C4-2B (cell line): ENCODE results near the gene CDC73.
"Not testable (repeated sequence)": the region's sequence is repeated elsewhere in the genome, so short reads cannot be mapped to it uniquely, and the experiment has no call there.

Source experiments
- H3K27ac ChIP-seq: fragments of 450-650 bp; 2 replicates; pipeline ENCODE4 v1.5.1; 2017
- ZFX ChIP-seq: fragments of 450-650 bp; IDR thresholded peaks from 2 replicates; pipeline ENCODE4 v1.6.1; 2017
- TF ChIP-seq, protein P1 (sequence below): fragments of 450-650 bp; conservative IDR thresholded peaks from 2 replicates; pipeline ENCODE4 v1.5.1; 2017; ENCODE audit warnings: mild to moderate bottlenecking

CDC73 gene

DNA sequence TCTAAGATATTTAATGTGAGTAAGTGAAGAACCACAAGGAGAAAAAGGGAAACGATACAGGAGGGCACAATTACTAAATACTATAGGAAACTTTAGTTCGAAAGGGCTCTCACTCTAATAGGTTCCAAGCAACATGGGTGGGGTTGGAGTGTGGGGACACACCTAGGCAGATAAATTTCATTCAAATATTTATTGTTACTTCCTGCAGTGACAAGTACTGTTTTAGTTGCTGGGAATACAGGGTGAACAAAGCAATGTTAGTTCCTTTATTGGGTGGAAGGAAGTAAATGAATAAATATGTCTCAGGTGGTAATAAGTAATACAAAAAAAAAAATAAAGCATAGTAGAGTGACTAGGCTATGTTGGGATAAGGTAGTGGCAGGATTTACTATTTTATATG, 137.8 kb downstream of the CDC73 start:
- H3K27ac ChIP-seq: no peak overlapping the region
- TF ChIP-seq, protein P1, sequence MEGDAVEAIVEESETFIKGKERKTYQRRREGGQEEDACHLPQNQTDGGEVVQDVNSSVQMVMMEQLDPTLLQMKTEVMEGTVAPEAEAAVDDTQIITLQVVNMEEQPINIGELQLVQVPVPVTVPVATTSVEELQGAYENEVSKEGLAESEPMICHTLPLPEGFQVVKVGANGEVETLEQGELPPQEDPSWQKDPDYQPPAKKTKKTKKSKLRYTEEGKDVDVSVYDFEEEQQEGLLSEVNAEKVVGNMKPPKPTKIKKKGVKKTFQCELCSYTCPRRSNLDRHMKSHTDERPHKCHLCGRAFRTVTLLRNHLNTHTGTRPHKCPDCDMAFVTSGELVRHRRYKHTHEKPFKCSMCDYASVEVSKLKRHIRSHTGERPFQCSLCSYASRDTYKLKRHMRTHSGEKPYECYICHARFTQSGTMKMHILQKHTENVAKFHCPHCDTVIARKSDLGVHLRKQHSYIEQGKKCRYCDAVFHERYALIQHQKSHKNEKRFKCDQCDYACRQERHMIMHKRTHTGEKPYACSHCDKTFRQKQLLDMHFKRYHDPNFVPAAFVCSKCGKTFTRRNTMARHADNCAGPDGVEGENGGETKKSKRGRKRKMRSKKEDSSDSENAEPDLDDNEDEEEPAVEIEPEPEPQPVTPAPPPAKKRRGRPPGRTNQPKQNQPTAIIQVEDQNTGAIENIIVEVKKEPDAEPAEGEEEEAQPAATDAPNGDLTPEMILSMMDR: no peak

DNA sequence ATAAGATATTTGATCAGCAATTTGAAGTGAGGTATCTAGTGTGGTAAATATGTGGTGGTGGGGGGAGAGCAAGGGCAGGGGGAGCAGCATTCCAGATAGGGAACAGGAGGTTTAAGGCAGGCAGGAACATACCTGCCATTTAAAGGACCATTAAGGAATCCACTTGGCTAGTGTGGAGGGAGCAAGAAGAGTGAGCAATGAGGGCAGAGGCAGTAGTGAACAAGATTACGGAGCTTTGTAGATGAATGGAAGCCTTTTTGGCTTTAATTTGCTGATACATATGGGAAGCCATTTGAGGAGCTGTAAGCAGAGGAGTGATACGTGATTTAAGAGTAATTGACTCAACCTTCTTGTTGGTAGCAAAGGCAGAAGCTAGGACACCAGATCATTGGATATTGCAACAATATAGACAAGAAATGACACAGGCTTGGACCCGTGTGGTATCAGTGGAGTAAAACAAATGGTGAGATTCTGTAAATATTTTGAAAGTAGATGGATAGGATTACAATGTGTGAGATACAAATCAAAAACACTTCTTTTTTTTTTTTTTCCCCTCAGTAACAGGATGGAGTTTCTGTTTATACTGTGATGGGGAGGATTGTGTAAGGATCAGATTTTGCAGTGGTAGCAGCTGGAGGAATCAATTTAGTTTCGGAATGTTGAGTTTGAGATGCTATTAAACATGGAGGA, 138.4 kb downstream of the CDC73 start:
- TF ChIP-seq, protein P1: no peak
- TF ChIP-seq ZFX: no peak
- H3K27ac ChIP-seq: no peak overlapping the region

DNA sequence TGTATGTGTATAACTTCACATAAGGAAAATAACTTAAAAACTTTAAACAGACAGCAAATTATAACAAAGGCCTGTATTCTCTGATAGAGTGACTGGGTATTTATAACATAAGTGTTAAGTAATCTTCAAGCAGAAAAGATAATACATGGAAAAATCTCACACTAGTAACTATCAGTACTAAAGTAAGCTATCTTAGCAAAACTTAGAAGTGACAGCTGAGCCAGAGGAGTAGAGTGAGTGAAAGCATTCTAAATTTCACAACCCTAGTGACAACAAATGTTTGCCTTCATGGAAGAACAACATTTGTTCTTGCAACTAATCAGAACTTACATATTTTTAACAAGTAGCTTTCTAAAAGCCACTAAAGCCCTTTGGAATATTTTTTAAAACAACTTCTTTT, 139.1 kb downstream of the CDC73 start:
- no peak for TF ChIP-seq ZFX
- TF ChIP-seq, protein P1: no peak
- no peak overlapping the region for H3K27ac ChIP-seq

DNA sequence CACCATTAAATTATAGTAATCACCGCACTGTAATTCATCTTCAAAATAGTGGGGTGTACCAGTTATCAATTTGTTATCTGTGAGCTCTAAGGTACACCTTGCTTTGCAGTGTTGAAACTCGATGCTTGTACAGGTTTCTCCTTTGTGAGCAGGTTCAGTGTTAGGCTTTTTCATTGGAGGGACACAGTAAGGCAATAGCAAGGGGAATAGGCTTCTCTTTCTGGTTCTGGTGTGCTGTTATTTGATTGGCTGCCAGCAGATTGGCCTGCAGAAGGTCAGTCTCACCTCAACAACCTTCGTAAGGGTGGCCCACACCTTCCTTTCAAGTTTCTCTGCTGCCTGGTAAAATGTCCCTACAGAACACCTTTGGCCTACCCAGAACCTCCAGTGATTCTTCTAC, 140.8 kb downstream of the CDC73 start:
- H3K27ac ChIP-seq: no peak overlapping the region

DNA sequence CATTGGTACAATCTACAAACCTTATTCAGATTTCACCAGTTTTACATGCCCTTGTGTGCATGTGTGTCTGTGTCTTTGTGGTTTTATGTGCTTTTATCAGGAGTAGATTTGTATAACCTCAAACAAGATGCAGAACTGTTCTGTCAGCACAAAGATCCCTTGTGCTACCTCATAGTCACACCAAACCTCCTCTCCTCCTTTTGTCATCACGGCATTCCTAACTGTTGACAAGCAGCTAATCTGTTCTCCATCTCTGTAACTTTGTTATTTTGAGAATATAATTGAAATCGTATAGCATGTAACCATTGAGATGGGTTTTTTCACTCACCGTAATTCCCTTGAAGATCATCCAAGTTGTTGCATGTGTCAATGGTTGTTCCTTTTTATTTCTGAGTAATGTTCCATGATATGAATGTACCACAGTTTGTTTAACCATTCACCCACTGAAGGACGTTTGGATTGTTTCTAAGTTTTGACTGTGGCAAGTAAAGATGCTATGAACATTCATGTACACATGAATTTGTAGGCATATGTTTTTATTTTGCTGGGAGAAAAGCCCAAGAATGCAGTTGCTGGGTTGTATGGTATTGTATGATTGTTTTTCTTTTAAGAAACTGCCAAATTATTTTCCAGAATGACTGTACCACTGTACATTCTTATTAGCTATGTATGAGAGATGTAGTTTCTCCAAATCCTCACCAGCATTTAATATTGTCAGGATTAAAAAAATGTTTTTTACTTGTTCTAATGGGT, 142.7 kb downstream of the CDC73 start:
- no peak for TF ChIP-seq ZFX
- TF ChIP-seq, protein P1: no peak
- no peak overlapping the region for H3K27ac ChIP-seq

More for the DNA sequence above, 140.8 kb downstream of the CDC73 start:
- no peak for TF ChIP-seq ZFX
- TF ChIP-seq, protein P1: no peak

DNA sequence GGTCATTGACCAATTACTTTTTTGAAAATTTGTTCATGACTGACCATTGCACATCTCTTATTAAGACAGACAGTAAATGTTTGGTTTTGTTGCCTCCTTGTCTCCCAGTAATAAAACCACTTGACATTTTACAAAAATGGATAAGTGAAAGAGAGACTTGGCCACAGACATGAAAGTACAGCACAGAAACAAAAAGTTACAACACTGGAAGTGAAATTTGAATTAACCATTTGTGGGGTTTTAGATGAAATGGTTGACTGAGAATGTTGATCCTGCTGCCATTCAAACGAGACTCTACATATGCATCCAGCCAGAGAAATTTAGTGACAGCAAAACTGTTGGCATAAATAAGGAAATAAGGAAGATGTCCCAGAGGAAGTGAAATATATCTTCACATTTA, 143.9 kb downstream of the CDC73 start:
- no peak for TF ChIP-seq ZFX
- TF ChIP-seq, protein P1: no peak
- no peak overlapping the region for H3K27ac ChIP-seq

DNA sequence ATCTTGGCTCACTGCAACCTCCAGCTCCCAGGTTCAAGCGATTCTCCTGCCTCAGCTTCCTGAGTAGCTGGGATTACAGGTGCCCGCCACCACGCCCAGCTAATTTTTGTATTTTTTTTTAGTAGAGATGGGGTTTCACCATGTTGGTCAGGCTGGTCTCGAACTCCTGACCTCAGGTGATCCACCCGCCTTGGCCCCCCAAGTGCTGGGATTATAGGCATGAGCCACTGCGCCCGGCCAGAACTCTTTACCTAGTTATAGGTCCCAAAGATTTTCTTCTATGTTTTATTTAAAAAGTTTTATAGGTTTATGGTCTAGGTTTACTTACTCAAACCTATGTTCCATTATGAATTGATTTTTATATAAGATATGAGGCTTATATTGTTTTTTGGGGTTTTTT, 145.0 kb downstream of the CDC73 start:
- H3K27ac ChIP-seq: not testable (repeated sequence)

DNA sequence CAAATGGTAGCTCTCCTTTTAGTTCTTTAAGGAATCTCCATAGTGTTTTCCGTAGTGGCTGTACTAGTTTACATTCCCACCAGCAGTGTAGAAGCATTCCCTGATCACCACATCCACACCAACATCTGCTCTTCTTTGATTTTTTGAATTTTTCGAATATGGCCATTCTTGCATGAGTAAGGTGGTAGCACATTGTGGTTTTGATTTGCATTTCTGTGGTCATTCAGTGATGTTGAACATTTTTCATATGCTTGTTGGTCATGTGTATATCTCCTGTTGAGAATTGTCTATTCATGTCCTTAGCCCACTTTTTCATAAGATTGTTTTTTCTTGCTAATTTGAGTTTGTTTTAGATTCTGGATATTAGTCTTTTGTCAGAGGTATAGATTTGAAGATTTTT, 149.2 kb downstream of the CDC73 start:
- TF ChIP-seq, protein P1: no peak
- TF ChIP-seq ZFX: no peak
- no peak overlapping the region for H3K27ac ChIP-seq
